Measurements from ENCODE around the gene SLC35F3. TPM values are rescaled to one million over a fixed set of nuclear protein-coding genes. Genes with fewer than 3 reads are reported as not detected.

The SLC35F3 gene
- total and polyA plus RNA-seq, 12 donors: 0.12 to 3.2 (median 0.46) TPM

DNA sequence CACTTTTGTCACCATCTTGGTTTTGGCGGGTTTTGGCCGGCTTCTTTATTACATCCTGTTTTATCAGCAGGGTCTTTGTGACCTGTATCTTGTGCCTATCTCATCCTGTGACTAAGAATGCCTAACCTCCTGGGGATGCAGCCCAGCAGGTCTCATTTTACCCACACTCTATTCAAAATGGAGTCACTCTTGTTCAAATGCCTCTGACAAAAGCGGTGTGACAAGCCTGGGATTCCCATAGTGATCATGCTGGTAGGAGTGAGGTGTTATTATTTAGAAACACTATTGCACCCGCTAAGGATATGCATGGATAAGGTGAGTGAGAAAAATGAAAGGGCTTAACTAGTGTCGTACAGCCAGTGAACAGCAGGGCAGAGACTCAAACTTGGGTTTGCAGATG is 357.1 kb downstream of the SLC35F3 start:
- H3K27ac ChIP-seq: no peak overlapping the region
- H3K4me3 ChIP-seq: no peak overlapping the region
- 89 to 95% (median 90%) methylated on average over 5 of the region's 5 CpGs for WGBS, 4 donors
- no peaks in the 10 kb centered on the region for H3K9me3 ChIP-seq (replicated peaks in 1 of 3)
- H3K27me3 ChIP-seq: no peaks in the 10 kb centered on the region
- no peaks in the 10 kb centered on the region for H3K36me3 ChIP-seq (replicated peaks in 1 of 2)
- no peak for DNase-seq
- intact Hi-C loops (cut with DNase I): no loop called here
- no peaks in the 10 kb centered on the region for H3K4me1 ChIP-seq (replicated peaks in 1 of 2)
- TF ChIP-seq, protein P1, sequence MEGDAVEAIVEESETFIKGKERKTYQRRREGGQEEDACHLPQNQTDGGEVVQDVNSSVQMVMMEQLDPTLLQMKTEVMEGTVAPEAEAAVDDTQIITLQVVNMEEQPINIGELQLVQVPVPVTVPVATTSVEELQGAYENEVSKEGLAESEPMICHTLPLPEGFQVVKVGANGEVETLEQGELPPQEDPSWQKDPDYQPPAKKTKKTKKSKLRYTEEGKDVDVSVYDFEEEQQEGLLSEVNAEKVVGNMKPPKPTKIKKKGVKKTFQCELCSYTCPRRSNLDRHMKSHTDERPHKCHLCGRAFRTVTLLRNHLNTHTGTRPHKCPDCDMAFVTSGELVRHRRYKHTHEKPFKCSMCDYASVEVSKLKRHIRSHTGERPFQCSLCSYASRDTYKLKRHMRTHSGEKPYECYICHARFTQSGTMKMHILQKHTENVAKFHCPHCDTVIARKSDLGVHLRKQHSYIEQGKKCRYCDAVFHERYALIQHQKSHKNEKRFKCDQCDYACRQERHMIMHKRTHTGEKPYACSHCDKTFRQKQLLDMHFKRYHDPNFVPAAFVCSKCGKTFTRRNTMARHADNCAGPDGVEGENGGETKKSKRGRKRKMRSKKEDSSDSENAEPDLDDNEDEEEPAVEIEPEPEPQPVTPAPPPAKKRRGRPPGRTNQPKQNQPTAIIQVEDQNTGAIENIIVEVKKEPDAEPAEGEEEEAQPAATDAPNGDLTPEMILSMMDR (IDR thresholded peaks at IDR 0.05): no peak
- no peak for TF ChIP-seq POLR2A (IDR thresholded peaks at IDR 0.05)

DNA sequence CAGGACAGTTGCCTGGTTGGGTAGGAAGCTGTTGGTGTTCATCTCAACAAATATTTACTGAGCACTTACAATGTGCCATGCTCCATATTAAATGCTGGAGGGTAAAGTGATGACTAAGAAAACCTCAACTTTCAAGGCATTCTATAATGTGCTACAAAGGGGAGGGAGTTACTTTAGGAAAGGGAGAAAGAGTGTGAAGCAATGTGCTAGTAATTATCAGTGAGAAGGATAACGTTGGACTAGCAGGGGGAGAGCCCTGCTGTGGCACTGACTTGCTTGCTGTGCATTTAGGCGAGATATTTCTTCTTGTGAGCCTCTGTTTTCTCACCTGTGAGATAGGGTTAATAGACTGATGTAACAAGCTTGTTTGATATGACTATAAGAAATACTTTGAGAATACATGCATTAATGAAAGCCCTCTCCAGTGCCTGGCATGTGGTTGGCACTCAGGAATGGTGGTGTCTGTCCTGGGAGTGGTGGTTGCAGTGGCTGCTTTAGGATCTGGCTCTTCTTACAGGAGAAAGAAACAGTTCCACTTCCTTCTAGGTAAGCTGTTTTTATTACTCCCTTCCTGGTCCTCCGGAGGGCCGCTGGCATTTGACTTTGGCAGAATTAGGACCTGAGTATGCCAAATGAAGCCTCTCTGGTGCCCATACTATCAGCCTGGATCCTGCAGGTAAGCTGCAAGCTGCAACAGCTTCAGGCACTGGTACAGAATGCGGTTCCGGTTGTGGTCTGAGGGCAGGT is 357.7 kb downstream of the SLC35F3 start:
- TF ChIP-seq POLR2A (IDR thresholded peaks at IDR 0.05): no peak
- TF ChIP-seq, protein P1 (IDR thresholded peaks at IDR 0.05): no peak
- Histone ChIP-seq H3K27me3 (no peaks in the 10 kb centered on the region), H3K27ac (peak overlapping the region in 1 of 5 donors; percentile 37), H3K9me3 (replicated peaks in 1 of 3) (no peaks in the 10 kb centered on the region), H3K36me3 (replicated peaks in 1 of 2) (no peaks in the 10 kb centered on the region), H3K4me1 (replicated peaks in 1 of 2) (no peaks in the 10 kb centered on the region), H3K4me3 (no peak overlapping the region)
- WGBS, 4 donors: 49 to 59% (median 52%) methylated on average over 4 to 6 of the region's 6 CpGs
- no peak for DNase-seq
- intact Hi-C loops (cut with DNase I): no loop called here

DNA sequence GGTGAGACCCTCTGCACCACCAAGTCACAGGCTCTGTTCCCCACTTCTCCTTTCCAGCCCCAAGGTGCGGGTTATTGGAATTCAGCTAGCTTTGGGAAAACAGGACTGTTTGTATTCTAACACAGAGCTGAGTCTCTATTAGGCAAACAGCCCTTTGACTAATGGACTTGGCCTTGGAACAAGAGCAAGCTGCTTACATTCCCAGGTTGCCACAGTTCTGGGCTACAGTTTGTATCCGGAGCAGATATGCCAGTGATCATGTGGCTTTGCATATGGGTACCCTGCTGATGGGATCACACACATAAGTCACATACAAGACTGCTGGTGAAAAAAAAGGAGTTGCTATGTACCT is 358.3 kb downstream of the SLC35F3 start:
- WGBS, 4 donors: 13 to 46% (median 31%) methylated on average over 1 to 2 of the region's 2 CpGs
- Histone ChIP-seq H3K27ac (peak overlapping the region in 1 of 5 donors; percentile 37), H3K4me3 (no peak overlapping the region)

DNA sequence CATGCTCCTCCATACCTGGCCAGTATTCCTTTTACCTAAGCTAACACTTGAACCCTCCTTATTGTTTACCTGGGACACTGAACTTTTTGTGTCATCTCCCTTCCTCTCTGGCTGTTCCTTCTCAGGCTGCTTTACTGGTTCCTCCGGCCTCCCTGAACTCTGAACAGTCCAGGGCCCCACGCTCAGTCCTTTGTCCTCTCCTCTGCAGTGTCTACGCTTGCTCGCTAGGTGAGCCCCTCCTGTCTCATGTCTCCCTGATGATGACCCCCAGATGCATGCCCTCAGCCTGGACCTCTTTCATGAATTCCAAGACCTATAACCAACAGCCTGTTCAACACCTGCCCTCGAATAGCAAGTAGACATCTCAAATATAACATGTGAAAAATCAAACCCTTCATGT is 360.4 kb downstream of the SLC35F3 start:
- H3K4me3 ChIP-seq: no peak overlapping the region
- WGBS, 4 donors: 86 to 94% (median 89%) methylated on average over 5 of the region's 5 CpGs
- H3K36me3 ChIP-seq (replicated peaks in 1 of 2): no peaks in the 10 kb centered on the region
- intact Hi-C loops (cut with DNase I): no loop called here
- DNase-seq: no peak
- no peaks in the 10 kb centered on the region for H3K4me1 ChIP-seq (replicated peaks in 1 of 2)
- H3K9me3 ChIP-seq (replicated peaks in 1 of 3): no peaks in the 10 kb centered on the region
- TF ChIP-seq, protein P1 (IDR thresholded peaks at IDR 0.05): no peak
- TF ChIP-seq POLR2A (IDR thresholded peaks at IDR 0.05): no peak
- H3K27me3 ChIP-seq: no peaks in the 10 kb centered on the region
- H3K27ac ChIP-seq: no peak overlapping the region

More for the DNA sequence above, 358.3 kb downstream of the SLC35F3 start:
- TF ChIP-seq, protein P1 (IDR thresholded peaks at IDR 0.05): no peak
- TF ChIP-seq POLR2A (IDR thresholded peaks at IDR 0.05): no peak
- Histone ChIP-seq H3K9me3 (replicated peaks in 1 of 3) (no peaks in the 10 kb centered on the region), H3K4me1 (replicated peaks in 1 of 2) (no peaks in the 10 kb centered on the region), H3K27me3 (no peaks in the 10 kb centered on the region), H3K36me3 (replicated peaks in 1 of 2) (no peaks in the 10 kb centered on the region)
- DNase-seq: peak; percentile 22 to 64 (median 50)
- intact Hi-C loops (cut with DNase I): no loop called here

Data from adrenal gland (tissue), 12 donors.